ENCODE data around the gene FAIM.
"Not testable (repeated sequence)": the region's sequence is repeated elsewhere in the genome, so short reads cannot be mapped to it uniquely, and the experiment has no call there.

GRCh38 chr3:138601661-138602060 lies 6.9 kb upstream of the FAIM start:
- TF ChIP-seq EZH2 (IDR thresholded peaks at IDR 0.05; ENCODE audit: insufficient read depth, poor library complexity, severe bottlenecking); EZH2phosphoT487 (IDR thresholded peaks at IDR 0.05; ENCODE audit: insufficient read depth, low read depth): not testable (repeated sequence)

Data from GM23248 (cell line).